Hepatocyte (in vitro differentiated cells): ENCODE results near the gene VIPR2. TPM values are rescaled to one million over a fixed set of nuclear protein-coding genes. Genes with fewer than 3 reads are reported as not detected.

Source experiments
- DNase-seq: peaks from one replicate; pipeline ENCODE4 v3.0.0-alpha.2; 2016; ENCODE audit warnings: low spot score
- H2AFZ ChIP-seq: fragments of 200-600 bp; sonication (generic); 2 replicates; pipeline ENCODE4 v1.6.0; 2016; ENCODE audit warnings: antibody characterized with exemption, mild to moderate bottlenecking
- H3K27ac ChIP-seq: fragments of 200-600 bp; sonication (generic); 2 replicates; pipeline ENCODE4 v1.5.1; 2016; ENCODE audit warnings: mild to moderate bottlenecking
- H3K27me3 ChIP-seq: fragments of 200-600 bp; sonication (generic); 2 replicates; pipeline ENCODE4 v1.6.1; 2016
- H3K36me3 ChIP-seq: fragments of 200-600 bp; sonication (generic); replicated peaks from 2 replicates; pipeline ENCODE4 v1.5.1; 2016; ENCODE audit warnings: low read depth; ENCODE audit not compliant: insufficient read depth
- H3K4me1 ChIP-seq: fragments of 200-600 bp; sonication (generic); 2 replicates; pipeline ENCODE4 v1.5.1; 2016; ENCODE audit warnings: mild to moderate bottlenecking, moderate library complexity; ENCODE audit not compliant: insufficient read depth
- H3K4me2 ChIP-seq: fragments of 200-600 bp; sonication (generic); 2 replicates; pipeline ENCODE4 v1.6.0; 2016
- H3K4me3 ChIP-seq: fragments of 200-600 bp; sonication (generic); 2 replicates; pipeline ENCODE4 v1.5.1; 2016; ENCODE audit warnings: mild to moderate bottlenecking
- H3K79me2 ChIP-seq: fragments of 200-600 bp; sonication (generic); 2 replicates; pipeline ENCODE4 v1.6.0; 2017; ENCODE audit warnings: mild to moderate bottlenecking
- H3K9me2 ChIP-seq: fragments of 200-600 bp; sonication (generic); replicated peaks from 2 replicates; pipeline ENCODE4 v1.6.0; 2017; ENCODE audit warnings: mild to moderate bottlenecking; ENCODE audit not compliant: insufficient read depth
- H3K9me3 ChIP-seq: fragments of 200-600 bp; sonication (generic); 2 replicates; pipeline ENCODE4 v1.5.1; 2016; ENCODE audit warnings: low read depth, mild to moderate bottlenecking
- H4K20me1 ChIP-seq: fragments of 200-600 bp; sonication (generic); 2 replicates; pipeline ENCODE4 v1.6.0; 2016; ENCODE audit warnings: mild to moderate bottlenecking; ENCODE audit not compliant: insufficient read depth, poor library complexity, severe bottlenecking
- CTCF ChIP-seq: fragments of 200-600 bp; sonication (generic); IDR thresholded peaks from 2 replicates; pipeline ENCODE4 v1.5.1; 2016; ENCODE audit warnings: antibody characterized with exemption, mild to moderate bottlenecking; ENCODE audit not compliant: poor library complexity
- EZH2 ChIP-seq: fragments of 200-600 bp; sonication (generic); IDR thresholded peaks from 2 replicates; pipeline ENCODE4 v1.6.1; 2016; ENCODE audit warnings: antibody characterized with exemption, mild to moderate bottlenecking, borderline replicate concordance
- EZH2phosphoT487 ChIP-seq: fragments of 200-600 bp; sonication (generic); IDR thresholded peaks from one replicate; pipeline ENCODE4 v1.6.1; 2018; ENCODE audit warnings: antibody characterized with exemption, mild to moderate bottlenecking, low read depth, moderate library complexity; ENCODE audit not compliant: unreplicated experiment, severe bottlenecking
- WGBS: methylation state at CpG from one replicate; pipeline ENCODE4 v1.1.6; 2016; ENCODE audit warnings: low lambda C conversion rate; ENCODE audit errors: missing lambda C conversion rate; 5-methylcytosine and 5-hydroxymethylcytosine counted together
- polyA plus RNA-seq: library from polyadenylated mRNA; unstranded; fragments of >200 nt; fragmentation: Nextera tagmentation; extraction: Ambion mirVana; gene quantifications from 2 replicates; pipeline ENCODE4 v1.2.1, GENCODE V29; 2016
- total RNA-seq: library from RNA; depleted of rRNA; stranded (reverse); fragments of >200 nt; gene quantifications from 2 replicates; pipeline ENCODE4 v1.2.3, GENCODE V29; 2014

The VIPR2 gene
- total and polyA plus RNA-seq, 2 experiments from 2014 or later = 2.7 to 3.4 TPM

- no peak for DNase-seq
- H3K27ac ChIP-seq = no peak overlapping the region
- H3K79me2 ChIP-seq = no peaks in the 10 kb centered on the region
- no peaks in the 10 kb centered on the region for H3K4me1 ChIP-seq
- 80% methylated on average over 19 of the region's 19 CpGs for WGBS
- H3K4me2 ChIP-seq = no peak overlapping the region
- H3K36me3 ChIP-seq = no peaks in the 10 kb centered on the region
- no peak overlapping the region for H2AFZ ChIP-seq
- no peaks in the 10 kb centered on the region for H3K9me3 ChIP-seq
- TF ChIP-seq CTCF = no peak
- TF ChIP-seq EZH2 = no peak
- no peak for TF ChIP-seq EZH2phosphoT487
- no peaks in the 10 kb centered on the region for H3K9me2 ChIP-seq
- H4K20me1 ChIP-seq = no peaks in the 10 kb centered on the region
- peaks cover 17% of the 10 kb centered on the region for H3K27me3 ChIP-seq
- H3K4me3 ChIP-seq = no peak overlapping the region
These were observed 28.8 kb downstream of the VIPR2 start for GRCh38 chr7:159115601-159116501.

GRCh38 chr7:159114981-159115380, 29.7 kb downstream of the VIPR2 start:
- Histone ChIP-seq H3K27me3 (peaks cover 17% of the 10 kb centered on the region), H3K4me1 (no peaks in the 10 kb centered on the region), H3K4me2 (no peak overlapping the region), H3K9me3 (no peaks in the 10 kb centered on the region), H3K79me2 (no peaks in the 10 kb centered on the region), H2AFZ (no peak overlapping the region), H3K9me2 (no peaks in the 10 kb centered on the region), H3K4me3 (no peak overlapping the region), H4K20me1 (no peaks in the 10 kb centered on the region), H3K36me3 (no peaks in the 10 kb centered on the region), H3K27ac (no peak overlapping the region)
- DNase-seq = no peak
- WGBS = 70% methylated on average over 7 of the region's 7 CpGs
- no peak for TF ChIP-seq CTCF
- TF ChIP-seq EZH2phosphoT487 = no peak
- TF ChIP-seq EZH2 = no peak

DNA sequence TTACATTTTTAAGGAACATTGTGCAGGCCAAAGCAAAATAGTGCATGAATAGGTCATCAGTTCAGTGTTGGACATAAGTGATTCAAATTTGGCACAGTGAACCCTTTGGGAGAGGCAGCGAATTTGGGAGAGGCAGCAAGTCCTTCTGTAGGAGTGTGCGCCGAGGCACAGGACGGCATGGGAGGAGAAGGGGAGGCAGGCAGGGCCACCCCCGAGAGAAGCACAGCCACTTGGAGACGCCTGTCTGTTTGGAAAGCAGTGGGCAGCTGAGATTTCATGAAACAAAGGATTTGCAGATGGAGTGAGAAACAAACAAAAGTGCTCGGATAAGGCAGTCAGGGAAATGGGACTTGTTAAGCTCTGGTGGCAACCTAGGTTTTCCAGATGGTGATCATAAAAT, 30.6 kb downstream of the VIPR2 start:
- H3K79me2 ChIP-seq = no peaks in the 10 kb centered on the region
- 52% methylated on average over 7 of the region's 7 CpGs for WGBS
- H3K4me1 ChIP-seq = no peaks in the 10 kb centered on the region
- TF ChIP-seq EZH2 = no peak
- no peak for TF ChIP-seq CTCF
- TF ChIP-seq EZH2phosphoT487 = no peak
- H3K9me2 ChIP-seq = no peaks in the 10 kb centered on the region
- no peaks in the 10 kb centered on the region for H3K9me3 ChIP-seq
- peaks cover 17% of the 10 kb centered on the region for H3K27me3 ChIP-seq
- no peak overlapping the region for H2AFZ ChIP-seq
- no peak overlapping the region for H3K27ac ChIP-seq
- DNase-seq = no peak
- no peak overlapping the region for H3K4me2 ChIP-seq
- no peak overlapping the region for H3K4me3 ChIP-seq
- H3K36me3 ChIP-seq = no peaks in the 10 kb centered on the region
- H4K20me1 ChIP-seq = no peaks in the 10 kb centered on the region
